Esophagus muscularis mucosa (tissue), 3 donors: ENCODE data around the gene CLSTN1.

Source experiments
- CTCF ChIP-seq, 3 experiments: fragments of 200-600 bp in 2 of 3; fragments of 450-650 bp in 1 of 3; sonication (generic) in 2 of 3; IDR thresholded peaks; one replicate each; pipeline ENCODE4 v1.5.1; 2017 to 2019; ENCODE audit warnings: antibody characterized with exemption in 3 of 3, mild to moderate bottlenecking in 2 of 3, moderate library complexity in 1 of 3
- POLR2A ChIP-seq: fragments of 450-650 bp; IDR thresholded peaks from one replicate; pipeline ENCODE4 v1.6.1; 2017; ENCODE audit warnings: antibody characterized with exemption, moderate library complexity, mild to moderate bottlenecking, low read depth
- POLR2AphosphoS5 ChIP-seq, 2 donors: sonication (generic); formaldehyde crosslinking; IDR thresholded peaks; one replicate each; pipeline ENCODE4 v1.6.1; 2017; ENCODE audit warnings: antibody characterized with exemption in 2 of 2

GRCh38 chr1:9809100-9809510 is 14.7 kb downstream of the CLSTN1 start:
- no peak for TF ChIP-seq CTCF (IDR thresholded peaks at IDR 0.05)
- TF ChIP-seq POLR2AphosphoS5 (IDR thresholded peaks at IDR 0.05): no peak
- no peak for TF ChIP-seq POLR2A
